SJSA1 (cell line): ENCODE results near the gene LINC01488. TPM values are rescaled to one million over a fixed set of nuclear protein-coding genes. Genes with fewer than 3 reads are reported as not detected.

Experiments used
- DNase-seq, 2 experiments: peaks; one replicate each; pipeline ENCODE4 v3.0.0-alpha.2; 2015 to 2020; ENCODE audit warnings: low spot score in 2 of 2, low read depth in 1 of 2
- H3K27ac ChIP-seq: fragments of 250-450 bp; sonication (Bioruptor Pico); 2 replicates; pipeline ENCODE4 v1.5.1; 2020; ENCODE audit warnings: mild to moderate bottlenecking, moderate library complexity
- H3K27me3 ChIP-seq: fragments of 250-450 bp; sonication (Bioruptor Pico); replicated peaks from 2 replicates; pipeline ENCODE4 v1.5.1; 2020; ENCODE audit warnings: mild to moderate bottlenecking, moderate library complexity
- H3K36me3 ChIP-seq: fragments of 250-450 bp; sonication (Bioruptor Pico); 2 replicates; pipeline ENCODE4 v1.5.1; 2020; ENCODE audit warnings: mild to moderate bottlenecking
- H3K4me1 ChIP-seq: fragments of 250-450 bp; sonication (Bioruptor Pico); replicated peaks from 2 replicates; pipeline ENCODE4 v1.6.1; 2021; ENCODE audit warnings: mild to moderate bottlenecking
- H3K4me3 ChIP-seq: fragments of 250-450 bp; sonication (Bioruptor Pico); 2 replicates; pipeline ENCODE4 v1.5.1; 2020; ENCODE audit warnings: mild to moderate bottlenecking
- H3K9me3 ChIP-seq: fragments of 250-450 bp; sonication (Bioruptor Pico); replicated peaks from 2 replicates; pipeline ENCODE4 v1.5.1; 2020; ENCODE audit warnings: mild to moderate bottlenecking
- total RNA-seq: library from RNA; depleted of rRNA; stranded (reverse); fragments of >200 nt; shearing (Covaris generic); gene quantifications from 2 replicates; pipeline ENCODE4 v1.2.3, GENCODE V29; 2014

The LINC01488 gene
- total RNA-seq, 1 experiment from 2014 or later = 0.05 TPM

DNA sequence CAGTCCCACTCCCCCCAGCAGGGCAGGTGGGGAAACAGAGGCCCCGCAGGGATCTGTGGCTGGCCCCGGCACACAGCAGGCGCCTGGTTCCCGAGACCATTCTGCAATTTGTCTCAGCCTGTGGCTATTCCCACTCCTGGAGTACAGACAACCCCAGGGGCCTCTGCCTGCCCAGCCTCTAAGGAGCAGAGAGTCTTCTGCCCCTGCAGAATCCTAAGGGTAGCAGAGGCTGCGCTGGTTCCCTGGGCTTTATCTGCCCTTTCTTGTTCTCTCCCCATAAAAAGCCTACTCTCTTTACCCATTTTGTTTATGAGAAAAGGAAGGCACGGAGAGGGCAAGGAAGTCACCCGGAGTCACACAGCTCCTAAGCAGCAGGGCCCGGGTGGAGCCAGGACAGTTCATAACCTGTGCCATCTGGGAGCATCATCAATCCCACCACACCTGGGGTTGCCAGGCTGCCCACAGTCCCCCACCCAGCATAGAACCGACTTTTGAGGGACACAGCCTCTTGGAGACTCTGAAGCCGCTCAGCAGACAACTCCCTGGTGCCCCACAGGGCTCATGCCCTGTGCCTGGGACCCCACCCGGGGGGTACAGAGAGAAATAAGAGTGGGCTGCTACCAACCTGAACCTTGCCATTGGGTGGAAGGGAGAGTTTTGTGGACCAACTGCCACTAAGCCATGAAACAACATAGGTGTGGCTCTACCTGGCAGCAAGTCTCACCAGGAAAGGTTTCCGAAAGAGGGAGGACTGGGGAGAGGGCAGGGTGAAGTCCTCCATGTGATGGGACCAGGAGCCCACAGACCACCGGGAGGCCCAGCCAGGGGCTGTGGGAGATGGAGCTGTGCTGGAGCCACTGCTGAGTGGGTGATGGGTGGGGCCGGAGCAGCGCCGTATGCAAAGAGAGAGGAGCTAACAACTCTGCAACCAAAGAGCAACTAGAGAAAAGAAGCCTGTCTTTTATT, 17.2 kb upstream of the LINC01488 start:
- Histone ChIP-seq H3K9me3 (peaks cover 16% of the 10 kb centered on the region), H3K27me3 (no peaks in the 10 kb centered on the region), H3K4me3 (no peak overlapping the region), H3K4me1 (peaks cover 25% of the 10 kb centered on the region), H3K27ac (no peak overlapping the region), H3K36me3 (no peaks in the 10 kb centered on the region)
- DNase-seq = no peak

DNA sequence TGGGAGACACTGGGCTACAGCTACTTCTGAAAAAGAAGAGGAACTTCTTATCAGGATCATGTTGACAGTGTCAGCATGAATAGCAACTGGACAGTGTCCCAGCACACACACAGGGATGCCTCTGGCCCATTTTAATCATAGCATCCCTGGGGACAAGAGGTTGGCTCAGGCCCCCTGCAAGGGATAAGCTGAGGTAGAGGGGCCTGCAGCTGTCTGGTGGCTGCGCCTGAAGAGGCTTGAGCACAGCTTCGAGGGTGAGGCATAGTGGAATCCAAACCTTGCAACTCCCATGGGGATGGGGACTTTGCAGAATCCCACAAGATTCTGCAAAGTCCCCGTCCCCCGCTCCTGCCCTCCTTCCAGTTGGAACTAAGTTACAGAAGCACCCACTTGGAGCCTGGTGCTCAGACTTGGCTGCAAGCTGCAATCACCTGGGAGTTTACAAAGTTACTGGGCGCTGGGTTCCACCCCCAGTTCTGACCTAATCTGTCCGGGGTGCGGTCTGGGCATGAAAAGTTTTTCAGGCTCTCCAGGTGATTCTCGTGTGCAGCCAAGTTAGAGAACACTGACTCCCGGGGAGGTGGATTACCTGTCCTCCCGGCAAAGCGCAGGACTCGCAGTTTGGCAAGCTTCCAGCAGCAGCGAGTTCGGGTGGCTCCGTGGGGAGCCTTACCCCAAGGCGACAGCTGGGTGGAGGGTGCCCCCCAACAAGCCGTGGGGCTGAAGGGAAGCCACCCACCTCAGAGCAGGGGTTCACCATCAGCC, 16.0 kb upstream of the LINC01488 start:
- H3K36me3 ChIP-seq = no peaks in the 10 kb centered on the region
- no peaks in the 10 kb centered on the region for H3K27me3 ChIP-seq
- H3K4me1 ChIP-seq = peaks cover 18% of the 10 kb centered on the region
- H3K4me3 ChIP-seq = no peak overlapping the region
- H3K9me3 ChIP-seq = peaks cover 13% of the 10 kb centered on the region
- H3K27ac ChIP-seq = no peak overlapping the region
- no peak for DNase-seq

DNA sequence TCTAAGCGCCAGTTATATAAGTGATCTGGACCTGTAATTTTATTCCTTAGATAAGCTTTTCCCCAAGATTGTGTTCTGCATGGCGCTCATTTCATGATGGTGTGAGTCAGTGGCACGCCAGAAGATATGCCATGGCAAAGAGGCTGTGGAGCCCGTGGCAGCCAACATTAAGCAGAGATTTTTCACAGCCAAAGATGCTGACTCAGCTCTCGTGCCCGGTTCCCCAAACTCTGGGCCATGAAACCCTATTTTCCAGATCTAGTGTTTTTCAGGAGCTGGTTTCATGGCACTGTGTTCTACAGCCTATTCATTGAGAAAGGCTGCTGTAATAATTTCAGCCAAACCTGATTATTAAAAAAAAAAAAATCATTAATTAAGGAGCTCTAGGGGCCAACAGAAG, 15.4 kb upstream of the LINC01488 start:
- H3K36me3 ChIP-seq = no peaks in the 10 kb centered on the region
- H3K27ac ChIP-seq = no peak overlapping the region
- H3K4me1 ChIP-seq = peaks cover 14% of the 10 kb centered on the region
- no peak overlapping the region for H3K4me3 ChIP-seq
- no peak for DNase-seq
- H3K9me3 ChIP-seq = peaks cover 7% of the 10 kb centered on the region
- H3K27me3 ChIP-seq = no peaks in the 10 kb centered on the region

DNA sequence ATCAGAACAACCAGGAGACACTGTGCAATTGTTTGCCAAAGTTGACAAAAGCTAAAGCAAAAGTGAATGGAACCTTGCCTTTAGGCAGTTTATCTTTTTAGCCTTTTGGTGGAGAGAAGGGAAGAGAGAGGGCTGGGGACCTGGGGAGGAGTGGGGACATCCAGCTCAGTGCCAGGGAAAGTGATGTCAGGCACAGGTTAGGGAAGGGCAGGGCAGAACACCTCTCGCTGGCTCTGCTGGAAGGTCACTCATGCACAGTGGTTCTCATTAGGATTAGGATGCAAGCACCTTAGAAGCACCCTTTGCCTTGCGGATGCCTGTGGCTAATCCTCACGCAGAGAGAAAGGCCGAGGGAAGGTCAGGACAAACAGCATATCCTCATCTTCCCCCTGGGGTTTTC, 14.3 kb upstream of the LINC01488 start:
- Histone ChIP-seq H3K27me3 (no peaks in the 10 kb centered on the region), H3K27ac (no peak overlapping the region), H3K4me3 (no peak overlapping the region), H3K9me3 (no peaks in the 10 kb centered on the region; the same call in 1 of the 2 replicates), H3K36me3 (no peaks in the 10 kb centered on the region), H3K4me1 (peaks cover 14% of the 10 kb centered on the region)
- DNase-seq = no peak

- no peaks in the 10 kb centered on the region; the same call in 1 of the 2 replicates for H3K9me3 ChIP-seq
- H3K4me3 ChIP-seq = no peak overlapping the region
- peaks cover 14% of the 10 kb centered on the region for H3K4me1 ChIP-seq
- no peaks in the 10 kb centered on the region for H3K36me3 ChIP-seq
- DNase-seq = no peak
- no peaks in the 10 kb centered on the region for H3K27me3 ChIP-seq
- no peak overlapping the region for H3K27ac ChIP-seq
These were observed 13.8 kb upstream of the LINC01488 start for GRCh38 chr11:69467646-69468045.

DNA sequence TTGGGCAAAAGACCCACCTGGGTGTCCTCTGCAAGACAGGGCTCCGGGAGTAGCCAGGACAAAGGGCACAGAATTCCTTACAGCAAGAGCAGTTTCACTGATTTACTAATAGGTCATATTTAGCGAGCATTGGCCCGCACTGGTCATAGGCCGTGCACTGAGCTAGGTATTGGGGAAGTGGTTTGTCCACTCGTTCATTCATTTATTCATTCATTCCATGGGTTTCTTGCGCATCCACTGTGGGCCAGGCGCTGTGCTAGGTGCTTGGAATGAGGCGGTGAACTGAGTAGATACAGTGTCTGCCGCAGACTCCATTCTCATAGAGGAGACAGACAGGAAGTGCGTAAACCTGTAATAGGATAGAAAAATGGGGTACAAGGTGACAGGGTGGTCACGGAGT, 13.2 kb upstream of the LINC01488 start:
- no peak for DNase-seq
- peaks cover under 1% of the 10 kb centered on the region; the same call in 1 of the 2 replicates for H3K9me3 ChIP-seq
- no peaks in the 10 kb centered on the region for H3K27me3 ChIP-seq
- H3K27ac ChIP-seq = no peak overlapping the region
- no peak overlapping the region for H3K4me3 ChIP-seq
- peaks cover 10% of the 10 kb centered on the region for H3K4me1 ChIP-seq
- no peaks in the 10 kb centered on the region for H3K36me3 ChIP-seq

DNA sequence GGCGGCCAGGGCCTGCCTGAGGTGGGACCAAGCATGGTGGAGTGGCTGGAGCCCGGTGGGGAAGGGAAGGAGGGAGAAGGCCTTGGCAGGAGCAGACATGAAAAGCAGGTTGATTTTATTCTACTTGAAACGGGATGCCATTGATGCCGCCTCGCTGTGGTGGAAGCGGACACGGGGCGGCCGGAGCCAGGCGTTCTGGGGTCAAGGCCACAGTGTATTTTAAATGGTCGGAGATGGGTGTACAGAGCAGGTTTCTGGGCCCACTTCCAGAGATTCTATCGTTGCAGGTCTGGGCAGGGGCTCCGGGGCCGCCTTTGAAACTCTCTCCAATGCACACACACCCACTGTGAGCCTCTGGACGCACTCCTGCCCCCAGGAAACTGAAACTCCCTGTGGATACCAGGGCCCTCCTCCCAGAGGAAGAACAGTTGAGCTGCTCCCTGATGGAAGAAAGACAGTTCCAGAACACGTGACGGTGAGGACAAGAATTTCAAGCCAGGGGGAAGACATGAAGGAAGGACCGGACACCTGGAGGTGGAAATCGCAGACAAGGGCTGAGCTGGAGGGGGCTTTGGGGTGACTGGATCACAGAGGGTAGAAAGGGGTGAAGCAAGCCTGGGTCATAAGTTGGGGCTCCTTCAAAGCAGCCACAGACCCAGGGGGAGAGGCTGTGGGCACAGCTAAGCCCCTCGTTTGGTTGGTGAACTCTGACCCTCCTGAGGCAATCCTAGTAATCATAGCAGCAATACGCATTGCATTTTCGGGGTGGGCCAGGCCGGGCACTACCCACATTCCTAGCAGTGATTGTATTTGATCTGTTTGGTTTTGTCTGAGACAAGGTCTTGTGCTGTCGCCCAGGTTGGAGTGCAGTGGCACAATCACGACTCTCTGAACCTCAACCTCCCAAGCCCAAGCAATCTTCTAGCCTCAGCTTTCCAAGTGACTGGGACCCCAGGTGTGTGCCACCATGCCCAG, 12.3 kb upstream of the LINC01488 start:
- Histone ChIP-seq H3K27ac (no peak overlapping the region), H3K9me3 (peaks cover 8% of the 10 kb centered on the region; the same call in 1 of the 2 replicates), H3K27me3 (no peaks in the 10 kb centered on the region), H3K4me3 (no peak overlapping the region), H3K36me3 (no peaks in the 10 kb centered on the region), H3K4me1 (0 out of 2 replicates have a peak, but pooled peaks cover 5% of the 10 kb centered on the region)
- no peak for DNase-seq

DNA sequence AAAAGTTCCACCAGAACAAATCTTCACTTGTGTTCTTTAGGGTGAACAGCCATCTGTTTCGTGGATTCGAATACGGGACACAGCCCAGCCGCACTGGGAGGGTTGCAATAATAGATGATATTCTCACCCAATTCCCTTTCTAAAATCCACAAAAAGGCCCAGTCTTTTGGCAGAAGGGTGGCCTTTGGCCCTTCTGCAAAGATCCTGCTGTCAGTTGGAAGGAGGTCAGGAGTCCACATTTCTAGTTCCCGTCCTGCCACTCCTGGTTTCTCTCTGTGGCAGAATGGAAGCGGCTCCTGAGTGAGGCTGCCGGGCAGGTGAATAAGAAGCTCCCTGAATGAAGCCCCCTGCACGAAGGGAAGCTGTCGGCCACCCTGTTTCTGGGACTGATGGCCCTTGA, 11.2 kb upstream of the LINC01488 start:
- Histone ChIP-seq H3K27me3 (no peaks in the 10 kb centered on the region), H3K36me3 (no peaks in the 10 kb centered on the region), H3K4me1 (0 out of 2 replicates have a peak, but pooled peaks cover 5% of the 10 kb centered on the region), H3K4me3 (no peak overlapping the region), H3K27ac (no peak overlapping the region), H3K9me3 (peaks cover 8% of the 10 kb centered on the region; the same call in 1 of the 2 replicates)
- DNase-seq = no peak

- Histone ChIP-seq H3K4me1 (0 out of 2 replicates have a peak, but pooled peaks cover 5% of the 10 kb centered on the region), H3K36me3 (no peaks in the 10 kb centered on the region), H3K9me3 (peaks cover 8% of the 10 kb centered on the region), H3K27me3 (no peaks in the 10 kb centered on the region), H3K27ac (no peak overlapping the region), H3K4me3 (no peak overlapping the region)
- no peak for DNase-seq
These were observed 10.4 kb upstream of the LINC01488 start for GRCh38 chr11:69470793-69471728.

DNA sequence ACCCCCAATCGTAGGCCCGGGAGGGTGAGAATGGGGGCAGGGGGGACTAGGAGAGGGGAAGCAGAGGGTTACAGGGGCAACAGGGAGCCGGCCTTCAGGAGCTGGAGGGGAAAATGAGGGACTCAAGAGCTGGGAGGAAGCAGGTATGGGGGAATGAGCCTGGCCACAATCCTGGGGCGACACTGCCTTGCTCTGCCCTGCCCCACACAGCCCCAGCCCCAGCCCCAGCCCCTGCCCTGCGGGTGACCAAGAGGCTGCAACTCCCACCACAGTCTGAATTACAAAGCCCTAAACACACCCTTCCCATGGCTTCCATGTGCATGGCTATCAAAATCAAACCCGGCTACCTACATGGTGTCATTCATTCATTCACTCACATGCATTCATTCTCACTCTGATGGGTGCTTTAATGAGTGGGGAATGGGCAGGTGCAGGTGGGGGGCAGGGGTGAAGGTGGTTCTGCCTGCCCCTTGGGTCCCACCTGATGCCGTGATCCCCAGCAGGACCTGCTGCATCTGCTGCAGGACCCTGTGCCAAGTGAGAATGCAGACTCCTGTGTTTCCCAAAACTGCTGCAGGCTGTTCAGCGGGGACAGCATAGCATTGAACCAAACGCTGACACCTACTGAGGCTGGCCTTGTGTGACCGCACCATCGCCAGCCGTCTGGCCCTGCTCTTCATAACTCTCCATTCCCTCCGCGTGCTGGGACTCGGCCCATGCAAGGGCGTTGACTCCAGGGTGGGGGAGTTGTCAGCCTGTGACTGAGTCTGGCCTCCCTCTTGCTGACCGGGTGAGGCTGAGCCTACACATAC, 9.5 kb upstream of the LINC01488 start:
- Histone ChIP-seq H3K4me3 (no peak overlapping the region), H3K27ac (no peak overlapping the region), H3K27me3 (no peaks in the 10 kb centered on the region), H3K36me3 (no peaks in the 10 kb centered on the region), H3K4me1 (0 out of 2 replicates have a peak, but pooled peaks cover 5% of the 10 kb centered on the region), H3K9me3 (peaks cover 8% of the 10 kb centered on the region)
- no peak for DNase-seq

- no peak for DNase-seq
- Histone ChIP-seq H3K9me3 (peaks cover 8% of the 10 kb centered on the region), H3K36me3 (no peaks in the 10 kb centered on the region), H3K27me3 (no peaks in the 10 kb centered on the region), H3K4me1 (0 out of 2 replicates have a peak, but pooled peaks cover 3% of the 10 kb centered on the region), H3K27ac (no peak overlapping the region), H3K4me3 (no peak overlapping the region)
These were observed 8.8 kb upstream of the LINC01488 start for GRCh38 chr11:69472541-69473275.
